ENCODE data around the gene DLGAP1. TPM values are rescaled to one million over a fixed set of nuclear protein-coding genes. Genes with fewer than 3 reads are reported as not detected.
A peak's percentile ranks its signal among the peaks of the same experiment; 100 is the strongest.
"Not testable (repeated sequence)": the region's sequence is repeated elsewhere in the genome, so short reads cannot be mapped to it uniquely, and the experiment has no call there.

The DLGAP1 gene
- total RNA-seq, 4 donors from 2014 or later = 0.22 to 1.5 (median 0.56) TPM

DNA sequence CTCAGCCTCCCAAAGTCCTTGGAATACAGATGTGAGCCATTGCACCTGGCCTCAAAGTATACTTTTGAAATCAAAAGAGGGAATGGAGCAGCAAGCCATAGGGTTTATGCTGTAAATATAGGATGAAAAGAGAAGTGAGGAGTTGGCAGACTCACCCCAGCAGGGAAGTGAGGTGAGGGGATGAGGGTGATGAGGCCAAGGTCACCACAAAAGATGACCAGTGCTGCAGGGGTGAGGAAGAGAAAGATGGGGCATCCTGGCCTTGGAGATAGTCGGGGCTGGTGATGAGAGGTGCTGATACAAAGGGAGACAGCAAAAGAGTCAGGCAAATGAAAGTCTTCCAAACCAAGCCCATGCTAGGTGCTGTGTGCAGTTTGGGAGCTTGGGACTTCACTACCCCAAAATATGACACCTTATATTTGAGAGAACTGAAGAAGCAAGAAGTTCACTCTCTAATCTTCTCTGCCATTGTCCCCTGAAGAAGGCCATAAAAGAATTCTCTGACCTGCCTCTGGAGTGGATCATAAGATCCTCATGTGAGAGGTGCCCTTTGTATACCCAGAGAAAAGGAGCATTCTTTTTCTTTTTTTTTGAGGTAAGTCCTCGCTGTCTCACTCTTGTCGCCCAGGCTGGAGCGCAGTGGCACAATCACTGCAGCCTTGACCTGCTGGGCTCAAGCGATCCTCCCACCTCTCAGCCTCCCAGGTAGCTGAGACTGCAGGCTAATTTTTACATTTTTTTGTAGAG is 974.1 kb downstream of the DLGAP1 start:
- 92 to 93% methylated on average over 3 to 4 of the region's 5 CpGs for WGBS, 2 donors (ENCODE audit: low coverage in 1 of 2)
- TF ChIP-seq POLR2AphosphoS5 (IDR thresholded peaks at IDR 0.05) (no peak), EP300 (IDR thresholded peaks at IDR 0.05) (no peak)
- TF ChIP-seq, protein P1, sequence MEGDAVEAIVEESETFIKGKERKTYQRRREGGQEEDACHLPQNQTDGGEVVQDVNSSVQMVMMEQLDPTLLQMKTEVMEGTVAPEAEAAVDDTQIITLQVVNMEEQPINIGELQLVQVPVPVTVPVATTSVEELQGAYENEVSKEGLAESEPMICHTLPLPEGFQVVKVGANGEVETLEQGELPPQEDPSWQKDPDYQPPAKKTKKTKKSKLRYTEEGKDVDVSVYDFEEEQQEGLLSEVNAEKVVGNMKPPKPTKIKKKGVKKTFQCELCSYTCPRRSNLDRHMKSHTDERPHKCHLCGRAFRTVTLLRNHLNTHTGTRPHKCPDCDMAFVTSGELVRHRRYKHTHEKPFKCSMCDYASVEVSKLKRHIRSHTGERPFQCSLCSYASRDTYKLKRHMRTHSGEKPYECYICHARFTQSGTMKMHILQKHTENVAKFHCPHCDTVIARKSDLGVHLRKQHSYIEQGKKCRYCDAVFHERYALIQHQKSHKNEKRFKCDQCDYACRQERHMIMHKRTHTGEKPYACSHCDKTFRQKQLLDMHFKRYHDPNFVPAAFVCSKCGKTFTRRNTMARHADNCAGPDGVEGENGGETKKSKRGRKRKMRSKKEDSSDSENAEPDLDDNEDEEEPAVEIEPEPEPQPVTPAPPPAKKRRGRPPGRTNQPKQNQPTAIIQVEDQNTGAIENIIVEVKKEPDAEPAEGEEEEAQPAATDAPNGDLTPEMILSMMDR (IDR thresholded peaks at IDR 0.05) = no peak
- no peaks in the 10 kb centered on the region for H3K9me3 ChIP-seq
- no peak overlapping the region for H3K4me3 ChIP-seq
- ATAC-seq = no peak
- H3K36me3 ChIP-seq = no peaks in the 10 kb centered on the region
- H3K4me1 ChIP-seq = no peaks in the 10 kb centered on the region
- H3K27me3 ChIP-seq = peaks cover 4% of the 10 kb centered on the region
- no peak overlapping the region for H3K27ac ChIP-seq

DNA sequence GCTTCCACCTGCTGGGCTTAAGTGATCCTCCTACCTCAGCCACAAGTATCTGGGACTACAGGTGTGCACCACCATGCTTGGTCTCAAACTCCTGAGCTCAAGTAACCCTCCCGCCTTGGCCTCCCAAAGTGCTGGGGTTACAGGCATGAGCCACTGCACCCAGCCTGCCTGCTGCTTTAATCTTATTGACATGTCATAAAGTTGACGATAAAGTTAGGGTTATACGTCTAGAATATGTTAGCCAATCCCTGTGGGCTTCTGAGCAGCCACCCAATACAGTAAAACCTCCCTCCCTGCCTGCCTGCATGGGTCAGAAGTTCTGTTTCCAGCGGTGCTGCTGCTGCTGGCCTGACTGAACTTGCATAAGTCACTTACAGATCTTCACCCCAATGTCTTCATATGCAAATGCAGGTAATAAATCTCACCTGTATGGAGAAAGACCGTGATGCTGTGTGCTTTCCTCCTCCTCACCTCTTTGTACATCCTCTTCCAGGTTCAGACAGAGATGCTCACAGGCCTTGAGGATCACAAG is 975.1 kb downstream of the DLGAP1 start:
- no peak overlapping the region for H3K27ac ChIP-seq

DNA sequence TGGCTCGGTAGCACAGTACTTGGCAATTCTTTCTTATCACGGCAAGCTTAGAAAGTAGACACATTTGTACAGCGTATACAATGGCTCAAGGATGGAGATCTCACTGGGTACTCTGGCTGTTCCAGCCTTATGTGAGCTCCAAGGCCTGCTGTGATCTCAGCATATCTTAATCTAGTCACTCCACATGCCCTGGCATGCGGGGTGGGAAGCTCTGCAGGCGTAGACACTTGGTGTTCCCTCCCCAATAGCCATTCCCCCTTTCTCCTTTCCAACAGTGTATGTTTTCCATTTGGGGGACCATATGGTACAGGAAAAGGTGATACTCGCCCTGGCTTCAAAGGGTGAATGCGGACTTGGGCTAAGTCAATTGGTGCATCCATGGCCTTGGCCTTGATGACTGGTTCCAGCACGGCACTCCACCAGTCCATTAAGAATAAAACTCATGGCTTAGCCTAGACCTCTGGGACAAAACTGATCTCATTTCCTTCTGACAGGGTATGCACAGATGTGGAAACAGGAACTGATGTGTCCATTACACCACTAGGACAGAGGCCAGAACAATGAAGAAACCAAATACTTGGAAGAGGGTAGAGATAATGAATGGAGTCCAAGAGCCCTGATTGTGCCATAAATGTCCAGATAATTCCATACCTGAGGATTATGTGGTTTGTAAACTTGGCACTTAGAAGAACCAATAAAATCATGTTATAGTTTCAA is 976.7 kb downstream of the DLGAP1 start:
- ATAC-seq = peak; percentile 54
- Histone ChIP-seq H3K4me1 (no peaks in the 10 kb centered on the region), H3K27ac (no peak overlapping the region), H3K27me3 (peaks cover 2% of the 10 kb centered on the region), H3K36me3 (no peaks in the 10 kb centered on the region), H3K4me3 (no peak overlapping the region), H3K9me3 (peaks cover 0 to 13% (median 0%) of the 10 kb centered on the region in 3 donors)
- WGBS, 2 donors (ENCODE audit: low coverage in 1 of 2) = 94 to 98% methylated on average over 4 to 8 of the region's 8 CpGs
- no peak for TF ChIP-seq EP300 (IDR thresholded peaks at IDR 0.05)
- TF ChIP-seq, protein P1 (IDR thresholded peaks at IDR 0.05) = no peak
- TF ChIP-seq POLR2A (IDR thresholded peaks at IDR 0.05) = no peak
- no peak for TF ChIP-seq POLR2AphosphoS5 (IDR thresholded peaks at IDR 0.05)

More for the DNA sequence above, 975.1 kb downstream of the DLGAP1 start:
- WGBS, 2 donors (ENCODE audit: low coverage in 1 of 2) = 78 to 82% methylated on average over 3 of the region's 5 CpGs
- H3K9me3 ChIP-seq = peaks cover 0 to 4% (median 0%) of the 10 kb centered on the region in 3 donors
- no peaks in the 10 kb centered on the region for H3K4me1 ChIP-seq
- no peaks in the 10 kb centered on the region for H3K36me3 ChIP-seq
- TF ChIP-seq, protein P1 (IDR thresholded peaks at IDR 0.05) = no peak
- TF ChIP-seq POLR2AphosphoS5 (IDR thresholded peaks at IDR 0.05) (no peak), POLR2A (IDR thresholded peaks at IDR 0.05) (no peak), EP300 (IDR thresholded peaks at IDR 0.05) (no peak)
- ATAC-seq = no peak
- no peak overlapping the region for H3K4me3 ChIP-seq
- H3K27me3 ChIP-seq = peaks cover 4% of the 10 kb centered on the region

DNA sequence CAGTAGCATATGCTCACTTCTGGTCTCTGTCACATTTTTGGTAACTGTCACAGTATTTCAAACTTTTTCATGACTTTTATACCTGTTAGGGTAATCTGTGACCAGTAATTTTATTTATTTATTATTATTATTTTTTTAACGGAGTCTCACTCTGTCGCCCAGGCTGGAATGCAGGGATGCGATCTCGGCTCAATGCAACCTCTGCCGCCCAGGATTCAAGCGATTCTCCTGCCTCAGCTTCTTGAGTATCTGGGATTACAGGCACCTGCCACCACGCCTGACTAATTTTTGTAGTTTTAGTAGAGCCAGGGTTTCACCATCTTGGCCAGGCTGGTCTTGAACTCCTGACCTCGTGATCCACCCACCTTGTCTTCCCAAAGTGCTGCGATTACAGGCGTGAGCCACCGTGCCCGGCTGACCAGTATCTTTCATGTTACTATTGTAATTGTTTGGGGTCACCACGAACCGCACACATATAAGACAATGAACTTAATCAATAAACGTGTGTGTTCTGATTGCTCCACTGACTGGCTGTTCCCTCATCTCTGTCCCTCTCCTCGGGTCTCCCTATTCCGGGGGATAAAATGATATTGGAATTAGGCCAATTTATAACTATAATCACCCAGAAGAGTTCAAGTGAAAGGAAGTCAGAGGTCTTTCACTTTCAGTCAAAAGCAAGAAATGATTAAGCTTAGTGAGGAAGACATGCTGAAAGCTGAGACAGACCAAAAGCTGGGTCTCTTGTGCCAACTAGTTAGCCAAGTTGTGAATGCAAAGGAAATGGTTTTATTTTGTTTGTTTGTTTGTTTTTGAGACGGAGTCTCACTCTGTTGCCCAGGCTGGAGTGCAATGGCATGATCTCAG is 982.2 kb downstream of the DLGAP1 start:
- H3K27ac ChIP-seq = no peak overlapping the region
- 82 to 95% methylated on average over 10 to 15 of the region's 18 CpGs for WGBS, 2 donors (ENCODE audit: low coverage in 1 of 2)
- TF ChIP-seq POLR2AphosphoS5 (IDR thresholded peaks at IDR 0.05) (no peak), EP300 (IDR thresholded peaks at IDR 0.05) (no peak), POLR2A (IDR thresholded peaks at IDR 0.05) (no peak)
- TF ChIP-seq, protein P1 (IDR thresholded peaks at IDR 0.05) = no peak
- no peaks in the 10 kb centered on the region for H3K27me3 ChIP-seq
- H3K4me1 ChIP-seq = no peaks in the 10 kb centered on the region
- no peaks in the 10 kb centered on the region for H3K36me3 ChIP-seq
- peaks cover 0 to 13% (median 0%) of the 10 kb centered on the region in 3 donors for H3K9me3 ChIP-seq
- ATAC-seq = no peak
- no peak overlapping the region for H3K4me3 ChIP-seq

DNA sequence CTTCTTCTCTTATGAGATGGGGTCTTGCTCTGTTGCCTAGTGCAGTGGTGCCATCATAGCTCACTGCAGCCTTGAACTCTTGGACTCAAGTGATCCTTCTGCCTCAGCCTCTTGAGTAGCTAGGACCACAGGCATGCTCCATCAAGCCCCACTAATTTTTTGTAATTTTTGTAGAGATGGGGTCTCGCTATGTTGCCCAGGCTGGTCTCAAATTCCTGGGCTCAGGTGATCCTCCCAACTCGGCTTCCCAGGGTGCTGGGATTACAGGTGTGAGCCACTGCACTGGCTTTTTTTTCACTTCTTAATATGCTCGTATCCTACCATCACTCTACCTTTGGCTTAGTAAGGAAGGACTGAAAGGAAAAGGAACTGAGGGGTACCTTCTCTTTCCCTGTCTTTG is 983.0 kb downstream of the DLGAP1 start:
- peaks cover 0 to 13% (median 0%) of the 10 kb centered on the region in 3 donors for H3K9me3 ChIP-seq
- not testable (repeated sequence) for H3K36me3 ChIP-seq, ATAC-seq, H3K27ac ChIP-seq, H3K4me1 ChIP-seq, H3K27me3 ChIP-seq, H3K4me3 ChIP-seq
- WGBS, 2 donors (ENCODE audit: low coverage in 1 of 2) = 96 to 100% methylated on average over 1 to 3 of the region's 3 CpGs

Data from gastroesophageal sphincter (tissue), 4 donors.